HG02588 (cell line): ENCODE measurements around the gene ADGRF3.
"Not testable (repeated sequence)": the region's sequence is repeated elsewhere in the genome, so short reads cannot be mapped to it uniquely, and the experiment has no call there.

Experiments used
- ATAC-seq: cut with Tn5 transposase; IDR thresholded peaks from one replicate; pipeline ENCODE4 v1.9.1; 2021; ENCODE audit warnings: mild to moderate bottlenecking, moderate library complexity; ENCODE audit not compliant: unreplicated experiment

ADGRF3 gene

GRCh38 chr2:26352892-26353291 is 6.3 kb upstream of the ADGRF3 start:
- no peak for ATAC-seq

GRCh38 chr2:26351375-26352090 is 4.9 kb upstream of the ADGRF3 start:
- no peak for ATAC-seq

DNA sequence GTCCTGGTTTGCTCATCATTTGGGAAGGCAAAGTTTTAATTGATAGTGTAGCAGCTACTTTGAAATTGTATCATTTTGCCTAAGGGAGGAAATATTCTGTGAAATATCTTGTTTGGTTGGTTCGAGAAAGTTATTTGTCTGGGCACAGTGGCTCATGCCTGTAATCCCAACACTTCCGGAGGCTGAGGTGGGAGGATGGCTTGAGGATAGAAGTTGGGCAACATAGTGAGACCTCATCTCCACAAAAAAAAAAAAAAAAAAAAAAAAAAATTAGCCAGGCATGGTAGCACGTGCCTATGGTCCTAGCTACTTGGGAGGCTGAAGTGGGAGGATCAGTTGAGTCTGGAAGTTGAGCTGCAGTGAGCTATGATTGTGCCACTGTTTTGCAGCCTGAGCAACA is 3.1 kb upstream of the ADGRF3 start:
- no peak for ATAC-seq

GRCh38 chr2:26347286-26347865 is 787 bp upstream of the ADGRF3 start:
- no peak for ATAC-seq

GRCh38 chr2:26345545-26346453 is 790 bp downstream of the ADGRF3 start, which contains the start of gene SELENOI:
Gene SELENOI, plus strand, starts transcription at chr2:26346143. Its CDS starts 90 bp downstream, at chr2:26346233.
- peak; percentile 95 for ATAC-seq

DNA sequence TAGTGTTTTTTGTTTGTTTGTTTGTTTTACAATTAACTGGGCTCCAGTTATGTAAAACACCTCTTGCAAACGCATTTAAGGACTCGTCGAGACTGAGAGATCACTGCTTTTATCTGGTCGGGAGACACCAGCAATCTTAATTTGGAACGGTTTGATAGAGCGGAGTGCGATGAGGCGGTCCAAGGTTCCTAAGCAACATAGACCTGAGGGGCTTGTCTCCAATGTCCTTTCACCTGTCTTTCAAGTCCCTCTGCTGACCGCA is 1.4 kb downstream of the ADGRF3 start:
- no peak for ATAC-seq

DNA sequence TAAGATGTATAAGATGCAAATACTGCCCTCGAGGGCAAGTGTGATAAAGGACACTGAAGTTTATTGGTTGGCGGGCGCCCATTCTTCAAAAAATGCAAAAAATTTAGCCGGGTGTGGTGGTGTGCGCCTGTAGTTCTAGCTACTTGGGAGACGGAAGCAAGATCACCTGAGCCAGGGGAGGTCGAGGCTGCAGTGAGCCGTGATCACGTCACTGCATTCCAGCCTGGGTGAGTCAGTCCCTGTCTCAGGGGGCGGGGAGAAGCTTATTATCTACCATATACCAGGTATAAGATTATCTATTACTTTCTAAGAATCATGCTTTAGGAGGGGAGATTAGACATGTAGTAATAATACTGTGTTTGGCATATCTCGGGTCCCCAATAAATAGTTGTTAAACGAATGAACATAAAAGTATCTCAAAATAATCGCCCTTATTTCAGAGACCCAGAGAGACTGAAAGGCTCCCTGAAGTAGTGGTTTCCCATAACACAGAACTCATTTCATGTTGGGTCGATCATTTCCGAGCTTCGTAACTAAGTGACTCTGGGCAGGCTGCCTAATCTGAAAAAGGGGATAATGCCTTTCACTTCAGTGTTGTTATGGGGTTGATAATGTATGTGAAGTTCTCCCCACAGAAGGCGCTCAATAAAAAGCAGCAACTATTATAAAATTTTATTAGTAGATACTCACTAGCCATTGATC is 1.9 kb downstream of the ADGRF3 start:
- ATAC-seq = no peak

GRCh38 chr2:26340831-26341230 is 5.8 kb downstream of the ADGRF3 start:
- no peak for ATAC-seq

- no peak for ATAC-seq
These were observed 9.3 kb downstream of the ADGRF3 start for GRCh38 chr2:26337298-26337697.

- ATAC-seq = no peak
These were observed 9.9 kb downstream of the ADGRF3 start for GRCh38 chr2:26336719-26337118.

DNA sequence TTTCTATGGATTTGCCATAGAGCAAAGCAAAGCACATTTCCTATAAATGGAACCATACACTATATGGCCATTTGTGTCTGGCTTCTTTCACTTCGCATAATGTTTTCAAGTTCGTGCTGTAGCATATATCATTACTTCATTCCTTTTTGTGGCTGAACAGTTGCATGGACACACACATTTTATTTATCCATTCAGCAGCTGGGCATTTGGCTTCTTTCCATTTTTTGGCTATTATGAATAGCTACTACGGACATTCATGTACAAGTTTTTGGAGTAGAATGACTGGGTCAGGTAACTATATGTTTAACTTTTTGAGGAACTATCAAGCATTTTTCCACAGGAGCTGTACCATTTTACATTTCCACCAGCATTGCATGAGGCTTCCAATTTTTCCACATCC is 11.4 kb downstream of the ADGRF3 start:
- ATAC-seq = no peak

GRCh38 chr2:26333293-26333692 is 13.3 kb downstream of the ADGRF3 start:
- no peak for ATAC-seq

DNA sequence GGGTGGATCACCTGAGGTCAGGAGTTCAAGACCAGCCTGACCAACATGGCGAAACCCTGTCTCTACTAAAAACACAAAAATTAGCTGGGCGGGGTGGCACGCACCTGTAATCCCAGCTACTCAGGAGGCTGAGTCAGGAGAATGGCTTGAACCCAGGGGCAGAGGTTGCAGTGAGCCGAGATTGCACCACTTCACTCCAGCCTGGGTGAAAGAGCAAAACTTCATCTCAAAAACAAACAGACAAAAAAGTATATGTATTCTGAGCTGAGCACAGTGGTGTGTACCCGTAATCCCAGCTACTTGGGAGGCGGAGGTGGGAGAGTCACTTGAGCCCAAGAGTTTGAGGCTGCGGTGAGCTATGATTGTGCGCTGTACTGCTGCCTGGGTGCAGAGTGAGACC is 15.3 kb downstream of the ADGRF3 start:
- ATAC-seq = not testable (repeated sequence)

GRCh38 chr2:26330604-26331003 is 16.0 kb downstream of the ADGRF3 start:
- ATAC-seq = no peak

- ATAC-seq = no peak
These were observed 16.5 kb downstream of the ADGRF3 start for GRCh38 chr2:26330114-26330549.

DNA sequence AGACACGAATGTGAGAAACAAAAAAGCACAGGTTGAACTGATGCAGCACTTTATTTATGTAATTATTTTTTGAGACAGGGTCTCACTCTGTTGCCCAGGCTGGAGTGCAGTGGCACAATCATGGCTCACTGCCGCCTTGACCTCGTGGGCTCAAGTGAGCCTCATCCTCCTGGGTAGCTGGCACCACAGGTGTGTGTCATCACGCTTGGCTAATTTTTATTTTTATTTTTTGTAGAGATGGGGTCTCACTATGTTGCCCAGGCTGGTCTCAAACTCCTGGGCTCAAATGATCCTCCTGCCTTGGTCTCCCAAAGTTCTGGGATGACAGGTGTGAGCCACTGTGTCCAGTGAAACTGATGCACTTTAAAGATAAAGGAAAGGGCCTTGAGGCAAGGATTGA is 17.5 kb downstream of the ADGRF3 start:
- not testable (repeated sequence) for ATAC-seq

- ATAC-seq = no peak
These were observed 19.0 kb downstream of the ADGRF3 start for GRCh38 chr2:26327291-26328272.

DNA sequence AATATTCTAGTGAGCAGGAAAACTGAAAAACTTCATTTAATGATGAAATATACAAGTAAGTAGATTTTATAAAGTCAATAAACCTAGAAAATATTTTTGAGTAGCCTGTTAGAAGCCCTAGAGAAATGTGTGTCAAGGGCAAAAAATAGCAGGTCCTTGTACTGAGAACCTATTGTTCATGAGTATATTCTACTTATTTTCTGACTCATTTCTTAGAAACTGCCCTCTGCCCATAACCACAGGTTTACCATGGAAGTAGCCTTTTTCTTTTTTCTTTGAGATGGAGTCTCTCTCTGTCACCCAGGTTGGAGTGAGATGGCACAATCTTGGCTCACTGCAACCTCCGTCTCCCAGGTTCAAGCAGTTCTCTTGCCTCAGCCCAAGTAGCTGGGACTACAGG is 20.1 kb downstream of the ADGRF3 start:
- ATAC-seq = no peak

- no peak for ATAC-seq
These were observed 20.7 kb downstream of the ADGRF3 start for GRCh38 chr2:26325851-26326250.

GRCh38 chr2:26324903-26325302 is 21.7 kb downstream of the ADGRF3 start:
- no peak for ATAC-seq
